HL-60 (cell line): ENCODE results near the gene PHF14.

Experiments
- DNase-seq, 2 experiments: peaks; one replicate each; pipeline ENCODE4 v3.0.0-alpha.2; 2010 to 2020; ENCODE audit warnings: low read depth in 1 of 2, low spot score in 1 of 2
- H3K27ac ChIP-seq: fragments of 250-450 bp; sonication (Bioruptor Pico); replicated peaks from 2 replicates; pipeline ENCODE4 v1.5.1; 2020; ENCODE audit warnings: mild to moderate bottlenecking, moderate library complexity
- H3K27me3 ChIP-seq: fragments of 250-450 bp; sonication (Bioruptor Pico); 2 replicates; pipeline ENCODE4 v1.5.1; 2021; ENCODE audit warnings: mild to moderate bottlenecking, moderate library complexity; ENCODE audit not compliant: insufficient read depth, poor library complexity, severe bottlenecking
- H3K4me3 ChIP-seq: replicated peaks from 2 replicates; pipeline ENCODE4 v1.5.1; 2011; ENCODE audit warnings: mild to moderate bottlenecking, control low read depth, low read length; ENCODE audit not compliant: insufficient read depth
- CTCF ChIP-seq: IDR thresholded peaks from one replicate; pipeline ENCODE4 v1.5.1; 2011; ENCODE audit warnings: low read length, control low read depth, inconsistent platforms; ENCODE audit not compliant: insufficient read depth
- GABPA ChIP-seq: IDR thresholded peaks from 2 replicates; pipeline ENCODE4 v1.6.1; 2012; ENCODE audit warnings: low read depth
- POLR2AphosphoS5 ChIP-seq: IDR thresholded peaks from 2 replicates; pipeline ENCODE4 v1.6.1; 2012; ENCODE audit warnings: low read depth
- REST ChIP-seq: IDR thresholded peaks from 2 replicates; pipeline ENCODE4 v1.6.1; 2012; ENCODE audit warnings: low read depth; ENCODE audit not compliant: insufficient replicate concordance
- SPI1 ChIP-seq: IDR thresholded peaks from 2 replicates; pipeline ENCODE4 v1.6.1; 2012; ENCODE audit warnings: low read depth, mild to moderate bottlenecking, borderline replicate concordance

PHF14 gene

GRCh38 chr7:11077816-11078215 lies 104.1 kb downstream of the PHF14 start:
- no peak overlapping the region for H3K27ac ChIP-seq
- TF ChIP-seq CTCF = no peak
- no peaks in the 10 kb centered on the region for H3K27me3 ChIP-seq
- DNase-seq = no peak
- H3K4me3 ChIP-seq = no peak overlapping the region

GRCh38 chr7:11078247-11078834 lies 104.7 kb downstream of the PHF14 start:
- H3K4me3 ChIP-seq = no peak overlapping the region
- no peak for DNase-seq
- TF ChIP-seq CTCF (no peak), POLR2AphosphoS5 (no peak), SPI1 (no peak), GABPA (no peak), REST (no peak)
- H3K27ac ChIP-seq = no peak overlapping the region
- no peaks in the 10 kb centered on the region for H3K27me3 ChIP-seq

- no peak for DNase-seq
- no peaks in the 10 kb centered on the region for H3K27me3 ChIP-seq
- no peak overlapping the region for H3K4me3 ChIP-seq
- H3K27ac ChIP-seq = no peak overlapping the region
- TF ChIP-seq GABPA = no peak
- TF ChIP-seq POLR2AphosphoS5 = no peak
- no peak for TF ChIP-seq SPI1
- no peak for TF ChIP-seq REST
- no peak for TF ChIP-seq CTCF
Observed at GRCh38 chr7:11079907-11080306, 106.2 kb downstream of the PHF14 start.

GRCh38 chr7:11082121-11082520 lies 108.4 kb downstream of the PHF14 start:
- DNase-seq = no peak
- no peak for TF ChIP-seq GABPA
- no peak for TF ChIP-seq SPI1
- TF ChIP-seq REST = no peak
- TF ChIP-seq POLR2AphosphoS5 = no peak
- TF ChIP-seq CTCF = no peak
- H3K27ac ChIP-seq = no peak overlapping the region
- H3K27me3 ChIP-seq = no peaks in the 10 kb centered on the region
- no peak overlapping the region for H3K4me3 ChIP-seq
